ENCODE measurements around the gene PRSS53. TPM values are rescaled to one million over a fixed set of nuclear protein-coding genes. Genes with fewer than 3 reads are reported as not detected.
A peak's percentile ranks its signal among the peaks of the same experiment; 100 is the strongest.

Gene PRSS53
- polyA plus RNA-seq, 2 donors = 1.00 to 2.9 TPM

DNA sequence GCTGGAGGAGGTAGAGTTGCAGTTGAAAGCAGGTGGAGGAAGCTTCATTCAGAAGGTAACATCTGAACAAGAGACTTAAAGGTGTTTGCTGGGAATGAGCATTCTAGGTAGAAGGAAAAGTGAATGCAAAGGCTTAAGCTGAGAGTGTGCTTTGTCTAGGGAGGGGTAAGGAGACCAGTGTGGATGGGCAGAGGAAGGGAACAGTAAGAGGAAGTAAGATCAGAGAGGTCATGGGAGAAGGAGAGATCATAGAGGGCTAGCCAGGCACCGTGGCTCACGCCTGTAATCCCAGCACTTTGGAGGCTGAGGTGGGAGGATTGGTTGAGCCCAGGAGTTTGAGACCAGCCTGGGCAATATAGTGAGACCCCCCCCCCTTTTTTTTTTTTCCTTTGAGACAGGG is 52.1 kb downstream of the PRSS53 start:
- Histone ChIP-seq H3K36me3 (ENCODE audit: control insufficient read depth in 2 of 2, insufficient read depth in 2 of 2, low read length in 1 of 2) (peaks cover 19 to 30% of the 10 kb centered on the region in 2 donors), H3K4me1 (ENCODE audit: control insufficient read depth in 2 of 2, insufficient read depth in 2 of 2, low read length in 1 of 2) (peaks cover 3 to 5% of the 10 kb centered on the region in 2 donors), H3K27me3 (ENCODE audit: control insufficient read depth in 1 of 2, insufficient read depth in 2 of 2, low read length in 2 of 2) (no peaks in the 10 kb centered on the region), H3K27ac (ENCODE audit: low read depth in 2 of 2, low read length in 1 of 2) (no peak overlapping the region), H3K9me3 (ENCODE audit: control insufficient read depth in 2 of 2, insufficient read depth in 1 of 2, low read depth in 1 of 2, low read length in 1 of 2) (no peaks in the 10 kb centered on the region), H3K4me3 (ENCODE audit: low read depth in 1 of 2, low read length in 2 of 2) (no peak overlapping the region)
- WGBS, 2 donors = 67 to 69% methylated on average over 2 of the region's 2 CpGs

DNA sequence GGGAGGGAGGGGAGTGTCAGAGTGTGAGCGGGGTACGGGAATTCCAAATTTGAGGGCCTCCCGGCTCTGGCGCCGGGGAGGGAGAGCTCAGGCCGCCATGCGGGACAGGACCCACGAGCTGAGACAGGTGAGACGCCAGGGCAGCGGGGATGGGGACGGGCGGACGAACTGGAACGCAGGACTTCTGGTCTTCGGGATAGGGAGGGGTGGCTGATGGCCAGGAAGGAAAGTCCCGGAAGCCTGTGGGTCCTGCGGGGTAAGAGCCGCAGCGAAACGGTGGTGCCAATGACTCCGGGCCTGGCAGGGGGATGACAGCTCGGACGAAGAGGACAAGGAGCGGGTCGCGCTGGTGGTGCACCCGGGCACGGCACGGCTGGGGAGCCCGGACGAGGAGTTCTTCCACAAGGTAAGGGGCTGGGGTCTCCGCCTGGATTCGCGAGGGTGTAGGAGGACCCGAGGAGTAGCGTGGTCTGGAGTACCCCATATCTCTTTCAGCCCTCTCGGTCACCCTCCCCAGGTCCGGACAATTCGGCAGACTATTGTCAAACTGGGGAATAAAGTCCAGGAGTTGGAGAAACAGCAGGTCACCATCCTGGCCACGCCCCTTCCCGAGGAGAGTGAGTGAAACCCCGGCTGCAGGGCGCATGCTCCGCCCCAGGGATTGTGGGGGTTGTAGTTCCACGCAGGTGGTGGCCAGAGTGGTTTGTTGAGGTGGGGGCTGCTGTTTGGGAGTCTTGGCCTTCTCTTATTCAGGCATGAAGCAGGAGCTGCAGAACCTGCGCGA is 54.8 kb downstream of the PRSS53 start:
- Histone ChIP-seq H3K27ac (ENCODE audit: low read depth in 2 of 2, low read length in 1 of 2) (peak overlapping the region; percentile 87 to 89), H3K27me3 (ENCODE audit: control insufficient read depth in 1 of 2, insufficient read depth in 2 of 2, low read length in 2 of 2) (no peaks in the 10 kb centered on the region), H3K36me3 (ENCODE audit: control insufficient read depth in 2 of 2, insufficient read depth in 2 of 2, low read length in 1 of 2) (peaks cover 5 to 13% of the 10 kb centered on the region in 2 donors), H3K9me3 (ENCODE audit: control insufficient read depth in 2 of 2, insufficient read depth in 1 of 2, low read depth in 1 of 2, low read length in 1 of 2) (no peaks in the 10 kb centered on the region), H3K4me3 (ENCODE audit: low read depth in 1 of 2, low read length in 2 of 2) (peak overlapping the region; percentile 92 to 97), H3K4me1 (ENCODE audit: control insufficient read depth in 2 of 2, insufficient read depth in 2 of 2, low read length in 1 of 2) (peaks cover 3 to 5% of the 10 kb centered on the region in 2 donors)
- 0 to 1% methylated on average over 47 of the region's 47 CpGs for WGBS, 2 donors

Other genes starting within 250 kb of the PRSS53 start
- 10 to 100 TPM; 21.8 to 33.9 TPM for gene BCL7C, start 194.9 kb downstream of the PRSS53 start, polyA plus RNA-seq
- gene CTF1, start 192.3 kb downstream of the PRSS53 start, polyA plus RNA-seq = 1 to 10 TPM; 2.2 to 3.3 TPM
- gene FBXL19, start 165.4 kb downstream of the PRSS53 start, polyA plus RNA-seq = 10 to 100 TPM; 10.7 to 35.6 TPM
- gene ORAI3, start 139.9 kb downstream of the PRSS53 start, polyA plus RNA-seq = 10 to 100 TPM in 1 of 2 donors, 1 to 10 TPM in 1; 8.5 to 11.6 TPM
- gene SETD1A, start 131.2 kb downstream of the PRSS53 start, polyA plus RNA-seq = 1 to 10 TPM; 6.8 to 9.6 TPM
- 10 to 100 TPM in 1 of 2 donors, 1 to 10 TPM in 1; 6.6 to 12.1 TPM for gene HSD3B7, start 103.7 kb downstream of the PRSS53 start, polyA plus RNA-seq
- 1 to 10 TPM in 1 of 2 donors, under 1 TPM in 1; 0.29 to 1.6 TPM for gene STX1B, start 78.3 kb downstream of the PRSS53 start, polyA plus RNA-seq
- gene STX4, start 55.4 kb downstream of the PRSS53 start, polyA plus RNA-seq = 10 to 100 TPM; 49.7 to 54.1 TPM
- gene ZNF668, start 14.7 kb downstream of the PRSS53 start, polyA plus RNA-seq = 1 to 10 TPM; 5.8 to 6.6 TPM
- gene ZNF646, start 14.5 kb downstream of the PRSS53 start, polyA plus RNA-seq = 1 to 10 TPM; 3.4 to 8.1 TPM
- 10 to 100 TPM; 18.5 to 39.2 TPM for gene VKORC1, start 5.9 kb upstream of the PRSS53 start, polyA plus RNA-seq
- gene BCKDK, start 19.4 kb upstream of the PRSS53 start, polyA plus RNA-seq = 10 to 100 TPM; 13.0 to 23.1 TPM
- gene KAT8, start 28.7 kb upstream of the PRSS53 start, polyA plus RNA-seq = 10 to 100 TPM; 28.3 to 33.6 TPM
- gene PRSS8, start 46.8 kb upstream of the PRSS53 start, polyA plus RNA-seq = 100 to 1,000 TPM in 1 of 2 donors, 10 to 100 TPM in 1; 64.3 to 201 TPM
- 1 to 10 TPM; 1.7 to 2.4 TPM for gene PRSS36, start 61.1 kb upstream of the PRSS53 start, polyA plus RNA-seq
- 100 to 1,000 TPM; 134 to 170 TPM for gene FUS, start 91.2 kb upstream of the PRSS53 start, polyA plus RNA-seq
- gene PYCARD, start 113.8 kb upstream of the PRSS53 start, polyA plus RNA-seq = 10 to 100 TPM; 51.7 to 79.2 TPM
- gene TRIM72, start 125.2 kb upstream of the PRSS53 start, polyA plus RNA-seq = under 1 TPM; 0.02 to 0.04 TPM
- not detected for gene PYDC1, start 128.2 kb upstream of the PRSS53 start, polyA plus RNA-seq
- under 1 TPM; 0.44 to 0.57 TPM for gene ITGAM, start 171.0 kb upstream of the PRSS53 start, polyA plus RNA-seq

Measured in esophagus (tissue), 2 donors.